ENCODE data around the gene LGR4. TPM values are rescaled to one million over a fixed set of nuclear protein-coding genes. Genes with fewer than 3 reads are reported as not detected.

Gene LGR4
- total RNA-seq, 1 donor from 2014 or later, result 36.2 TPM

GRCh38 chr11:27420217-27420616 is 52.4 kb downstream of the LGR4 start:
- no peak for TF ChIP-seq CTCF (IDR thresholded peaks at IDR 0.05)
- Mint-ChIP-seq H3K4me1 (ENCODE audit: low read depth) (peaks cover 26% of the 10 kb centered on the region), H3K36me3 (ENCODE audit: low read depth) (no peaks in the 10 kb centered on the region), H3K27me3 (ENCODE audit: low read depth) (no peaks in the 10 kb centered on the region), H3K9me3 (ENCODE audit: low read depth) (no peaks in the 10 kb centered on the region), H3K27ac (ENCODE audit: unreplicated experiment) (no peak overlapping the region), H3K4me3 (ENCODE audit: unreplicated experiment) (no peak overlapping the region)
- DNase-seq (ENCODE audit: low spot score), result no peak

GRCh38 chr11:27418356-27418755 is 54.2 kb downstream of the LGR4 start:
- TF ChIP-seq CTCF (IDR thresholded peaks at IDR 0.05), result no peak
- Mint-ChIP-seq H3K4me3 (ENCODE audit: unreplicated experiment) (no peak overlapping the region), H3K9me3 (ENCODE audit: low read depth) (no peaks in the 10 kb centered on the region), H3K27me3 (ENCODE audit: low read depth) (no peaks in the 10 kb centered on the region), H3K36me3 (ENCODE audit: low read depth) (no peaks in the 10 kb centered on the region), H3K4me1 (ENCODE audit: low read depth) (peaks cover 28% of the 10 kb centered on the region), H3K27ac (ENCODE audit: unreplicated experiment) (no peak overlapping the region)
- DNase-seq (ENCODE audit: low spot score), result no peak

GRCh38 chr11:27416568-27417176 is 55.9 kb downstream of the LGR4 start:
- no peaks in the 10 kb centered on the region for H3K27me3 Mint-ChIP-seq (ENCODE audit: low read depth)
- no peak for TF ChIP-seq CTCF (IDR thresholded peaks at IDR 0.05)
- peaks cover 24% of the 10 kb centered on the region for H3K4me1 Mint-ChIP-seq (ENCODE audit: low read depth)
- no peak overlapping the region for H3K27ac Mint-ChIP-seq (ENCODE audit: unreplicated experiment)
- H3K9me3 Mint-ChIP-seq (ENCODE audit: low read depth), result no peaks in the 10 kb centered on the region
- no peak for DNase-seq (ENCODE audit: low spot score)
- H3K36me3 Mint-ChIP-seq (ENCODE audit: low read depth), result no peaks in the 10 kb centered on the region
- H3K4me3 Mint-ChIP-seq (ENCODE audit: unreplicated experiment), result no peak overlapping the region

GRCh38 chr11:27414644-27415043 is 57.9 kb downstream of the LGR4 start:
- no peaks in the 10 kb centered on the region for H3K27me3 Mint-ChIP-seq (ENCODE audit: low read depth)
- H3K27ac Mint-ChIP-seq (ENCODE audit: unreplicated experiment), result no peak overlapping the region
- DNase-seq (ENCODE audit: low spot score), result no peak
- H3K36me3 Mint-ChIP-seq (ENCODE audit: low read depth), result no peaks in the 10 kb centered on the region
- peaks cover 19% of the 10 kb centered on the region for H3K4me1 Mint-ChIP-seq (ENCODE audit: low read depth)
- no peaks in the 10 kb centered on the region for H3K9me3 Mint-ChIP-seq (ENCODE audit: low read depth)
- no peak overlapping the region for H3K4me3 Mint-ChIP-seq (ENCODE audit: unreplicated experiment)
- TF ChIP-seq CTCF (IDR thresholded peaks at IDR 0.05), result no peak

- Mint-ChIP-seq H3K27me3 (ENCODE audit: low read depth) (no peaks in the 10 kb centered on the region), H3K4me3 (ENCODE audit: unreplicated experiment) (no peak overlapping the region), H3K27ac (ENCODE audit: unreplicated experiment) (no peak overlapping the region), H3K36me3 (ENCODE audit: low read depth) (no peaks in the 10 kb centered on the region), H3K9me3 (ENCODE audit: low read depth) (no peaks in the 10 kb centered on the region), H3K4me1 (ENCODE audit: low read depth) (peaks cover 28% of the 10 kb centered on the region)
- DNase-seq (ENCODE audit: low spot score), result no peak
- no peak for TF ChIP-seq CTCF (IDR thresholded peaks at IDR 0.05)
Measured at GRCh38 chr11:27413218-27413617, 59.4 kb downstream of the LGR4 start.

Measured in chondrocyte (in vitro differentiated cells).